OCI-LY1 (cell line): ENCODE results near the gene TEAD1.

Experiments
- H2AFZ ChIP-seq: fragments of 200-600 bp; sonication (generic), shearing (Covaris generic); 2 replicates; pipeline ENCODE4 v1.6.0; 2014; ENCODE audit warnings: antibody characterized with exemption, mild to moderate bottlenecking, low read length
- H3F3A ChIP-seq: fragments of 200-600 bp; sonication (generic), shearing (Covaris generic); 2 replicates; pipeline ENCODE4 v1.6.0; 2014; ENCODE audit warnings: mild to moderate bottlenecking, antibody characterized with exemption, low read length, moderate library complexity; ENCODE audit not compliant: insufficient read depth
- H3K27ac ChIP-seq: fragments of 200-600 bp; sonication (generic); 2 replicates; pipeline ENCODE4 v1.5.1; 2014; ENCODE audit warnings: low read length, mixed run types, mild to moderate bottlenecking, low read depth; ENCODE audit not compliant: poor library complexity, severe bottlenecking
- H3K27me3 ChIP-seq: fragments of 200-600 bp; sonication (generic); 2 replicates; pipeline ENCODE4 v1.6.0; 2014; ENCODE audit warnings: antibody characterized with exemption, mild to moderate bottlenecking, low read length, moderate library complexity; ENCODE audit not compliant: insufficient read depth
- H3K36me3 ChIP-seq: fragments of 200-600 bp; sonication (generic); 2 replicates; pipeline ENCODE4 v1.6.1; 2014; ENCODE audit warnings: mild to moderate bottlenecking, antibody characterized with exemption, low read length, moderate library complexity, mixed read lengths; ENCODE audit not compliant: insufficient read depth
- H3K4me1 ChIP-seq: fragments of 200-600 bp; sonication (generic); 2 replicates; pipeline ENCODE4 v1.5.1; 2014; ENCODE audit warnings: mild to moderate bottlenecking, low read length, moderate library complexity; ENCODE audit not compliant: insufficient read depth, severe bottlenecking
- H3K4me2 ChIP-seq: fragments of 200-600 bp; sonication (generic), shearing (Covaris generic); 2 replicates; pipeline ENCODE4 v1.6.1; 2014; ENCODE audit warnings: low read length
- H3K4me3 ChIP-seq: fragments of 200-600 bp; sonication (generic); 2 replicates; pipeline ENCODE4 v1.5.1; 2014; ENCODE audit warnings: low read length, low read depth, mild to moderate bottlenecking, mixed read lengths; ENCODE audit not compliant: poor library complexity, severe bottlenecking
- H3K79me2 ChIP-seq: fragments of 200-600 bp; shearing (Covaris generic); 2 replicates; pipeline ENCODE4 v1.6.1; 2016; ENCODE audit warnings: mixed run types, low read length, mixed read lengths; ENCODE audit not compliant: insufficient read depth
- H3K9ac ChIP-seq: fragments of 200-600 bp; sonication (generic), shearing (Covaris generic); 2 replicates; pipeline ENCODE4 v1.6.1; 2014; ENCODE audit warnings: mild to moderate bottlenecking, low read length, mixed read lengths
- H3K9me2 ChIP-seq: fragments of 200-600 bp; sonication (generic), shearing (Covaris generic); 2 replicates; pipeline ENCODE4 v1.6.1; 2014; ENCODE audit warnings: low read depth, mild to moderate bottlenecking, low read length, mixed read lengths
- H3K9me3 ChIP-seq: fragments of 200-600 bp; shearing (Covaris generic); 2 replicates; pipeline ENCODE4 v1.6.1; 2014; ENCODE audit warnings: low read length, mixed read lengths
- H4K20me1 ChIP-seq: fragments of 200-600 bp; sonication (generic), shearing (Covaris generic); 2 replicates; pipeline ENCODE4 v1.6.0; 2016; ENCODE audit warnings: mild to moderate bottlenecking, low read length; ENCODE audit not compliant: insufficient read depth
- EZH2 ChIP-seq: fragments of 200-600 bp; sonication (generic), shearing (Covaris generic); IDR thresholded peaks from 2 replicates; pipeline ENCODE4 v1.8.0; 2017; ENCODE audit warnings: borderline replicate concordance, mixed run types, mild to moderate bottlenecking, antibody characterized with exemption, low read length, moderate library complexity, mixed read lengths
- TF ChIP-seq, protein P1 (sequence below): fragments of 200-600 bp; sonication (generic), shearing (Covaris generic); IDR thresholded peaks from 2 replicates; pipeline ENCODE4 v1.5.1; 2017; ENCODE audit warnings: mild to moderate bottlenecking, antibody characterized with exemption, low read length, moderate library complexity, mixed read lengths

The TEAD1 gene

GRCh38 chr11:12859872-12860657, 185.8 kb downstream of the TEAD1 start:
- Histone ChIP-seq H3K9me2 (no peaks in the 10 kb centered on the region), H2AFZ (no peak overlapping the region), H3K4me1 (no peaks in the 10 kb centered on the region), H3K79me2 (no peaks in the 10 kb centered on the region), H3K27me3 (0 out of 2 replicates have a peak, but pooled peaks cover 3% of the 10 kb centered on the region), H3F3A (no peaks in the 10 kb centered on the region), H3K27ac (no peak overlapping the region), H4K20me1 (no peaks in the 10 kb centered on the region), H3K9me3 (no peaks in the 10 kb centered on the region), H3K4me3 (no peak overlapping the region), H3K36me3 (no peaks in the 10 kb centered on the region), H3K9ac (no peak overlapping the region), H3K4me2 (no peak overlapping the region)
- no peak for TF ChIP-seq EZH2

DNA sequence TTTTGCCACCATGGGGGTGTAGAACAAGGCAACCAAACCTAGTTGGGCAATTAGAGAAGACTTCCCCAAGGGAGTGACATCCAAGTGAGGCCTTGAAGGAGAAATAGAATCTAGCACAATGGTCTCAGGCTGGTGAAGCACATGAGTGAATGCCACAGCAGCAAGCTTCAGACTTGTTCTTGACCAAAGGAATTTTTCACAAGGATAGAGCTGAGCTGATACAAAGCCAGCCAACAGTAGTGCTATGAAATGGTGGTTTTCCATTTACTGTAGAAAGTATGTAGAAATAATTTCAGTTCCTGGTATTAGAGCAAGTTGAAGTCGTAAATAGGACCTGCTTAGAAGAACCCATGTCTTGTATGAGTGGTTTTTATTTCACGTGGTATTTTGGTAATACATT, 186.6 kb downstream of the TEAD1 start:
- Histone ChIP-seq H3K79me2 (no peaks in the 10 kb centered on the region), H2AFZ (no peak overlapping the region), H3K36me3 (no peaks in the 10 kb centered on the region), H3K4me2 (no peak overlapping the region), H3K27ac (no peak overlapping the region), H3K9ac (no peak overlapping the region), H3K4me3 (no peak overlapping the region), H3K9me2 (no peaks in the 10 kb centered on the region), H3K9me3 (no peaks in the 10 kb centered on the region), H3K4me1 (no peaks in the 10 kb centered on the region), H3F3A (no peaks in the 10 kb centered on the region), H3K27me3 (0 out of 2 replicates have a peak, but pooled peaks cover 3% of the 10 kb centered on the region), H4K20me1 (no peaks in the 10 kb centered on the region)
- TF ChIP-seq EZH2: no peak
- TF ChIP-seq, protein P1, sequence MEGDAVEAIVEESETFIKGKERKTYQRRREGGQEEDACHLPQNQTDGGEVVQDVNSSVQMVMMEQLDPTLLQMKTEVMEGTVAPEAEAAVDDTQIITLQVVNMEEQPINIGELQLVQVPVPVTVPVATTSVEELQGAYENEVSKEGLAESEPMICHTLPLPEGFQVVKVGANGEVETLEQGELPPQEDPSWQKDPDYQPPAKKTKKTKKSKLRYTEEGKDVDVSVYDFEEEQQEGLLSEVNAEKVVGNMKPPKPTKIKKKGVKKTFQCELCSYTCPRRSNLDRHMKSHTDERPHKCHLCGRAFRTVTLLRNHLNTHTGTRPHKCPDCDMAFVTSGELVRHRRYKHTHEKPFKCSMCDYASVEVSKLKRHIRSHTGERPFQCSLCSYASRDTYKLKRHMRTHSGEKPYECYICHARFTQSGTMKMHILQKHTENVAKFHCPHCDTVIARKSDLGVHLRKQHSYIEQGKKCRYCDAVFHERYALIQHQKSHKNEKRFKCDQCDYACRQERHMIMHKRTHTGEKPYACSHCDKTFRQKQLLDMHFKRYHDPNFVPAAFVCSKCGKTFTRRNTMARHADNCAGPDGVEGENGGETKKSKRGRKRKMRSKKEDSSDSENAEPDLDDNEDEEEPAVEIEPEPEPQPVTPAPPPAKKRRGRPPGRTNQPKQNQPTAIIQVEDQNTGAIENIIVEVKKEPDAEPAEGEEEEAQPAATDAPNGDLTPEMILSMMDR: no peak

DNA sequence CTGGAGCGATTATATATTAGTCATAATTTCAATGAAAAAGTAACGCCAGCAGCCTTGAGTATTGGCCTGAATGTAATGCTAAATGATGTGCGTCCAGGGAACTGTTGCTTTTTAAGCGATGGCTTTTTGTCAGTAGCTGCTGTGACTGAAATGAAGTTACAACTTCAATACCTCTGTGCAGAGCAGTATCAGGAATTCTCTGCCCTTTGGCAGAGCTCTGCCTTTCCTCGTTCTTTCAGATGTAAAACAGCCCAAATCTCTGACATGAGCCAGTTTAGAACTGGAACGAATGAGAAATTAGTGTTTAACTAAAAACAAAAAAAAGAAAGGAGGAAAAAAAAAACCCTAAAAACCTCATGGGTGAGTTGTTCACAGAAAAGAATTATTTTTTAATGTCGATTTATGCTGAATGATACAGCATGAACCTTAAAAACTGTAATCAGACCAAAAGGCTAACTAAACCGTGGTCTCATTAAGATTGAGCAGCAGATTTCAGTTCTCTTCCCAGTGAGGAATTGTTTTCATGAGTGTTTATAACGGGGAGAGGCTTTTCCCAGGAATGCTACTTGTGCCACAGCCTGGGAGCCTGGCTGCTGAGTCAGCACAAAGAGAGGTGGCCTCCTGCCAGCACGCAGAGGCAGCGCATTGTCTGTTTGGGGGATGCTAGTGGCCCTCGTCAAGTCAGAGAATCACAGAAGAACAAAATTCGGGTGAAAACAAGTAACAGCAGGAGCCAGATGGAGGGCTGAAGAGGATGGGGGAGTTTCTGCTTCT, 188.7 kb downstream of the TEAD1 start:
- TF ChIP-seq, protein P1: no peak
- no peak for TF ChIP-seq EZH2
- H3K27me3 ChIP-seq: no peaks in the 10 kb centered on the region
- no peak overlapping the region for H3K4me2 ChIP-seq
- H4K20me1 ChIP-seq: no peaks in the 10 kb centered on the region
- H3K36me3 ChIP-seq: no peaks in the 10 kb centered on the region
- no peak overlapping the region for H3K4me3 ChIP-seq
- no peaks in the 10 kb centered on the region for H3K9me2 ChIP-seq
- no peaks in the 10 kb centered on the region for H3F3A ChIP-seq
- H3K4me1 ChIP-seq: no peaks in the 10 kb centered on the region
- no peaks in the 10 kb centered on the region for H3K9me3 ChIP-seq
- no peak overlapping the region for H3K9ac ChIP-seq
- no peak overlapping the region for H3K27ac ChIP-seq
- no peak overlapping the region for H2AFZ ChIP-seq
- H3K79me2 ChIP-seq: no peaks in the 10 kb centered on the region
